Keratinocyte (primary cell): ENCODE results near the gene KLHL29.

Experiments used
- EZH2 ChIP-seq: IDR thresholded peaks from one replicate; pipeline ENCODE4 v1.6.1; 2012; ENCODE audit warnings: inconsistent platforms, mild to moderate bottlenecking, low read length, moderate library complexity
- TF ChIP-seq, protein P1 (sequence below), 3 experiments: IDR thresholded peaks in 1 of 3; conservative IDR thresholded peaks in 1 of 3; optimal IDR thresholded peaks in 1 of 3; 2 replicates in 2 of 3; 3 replicates in 1 of 3; pipeline versions ENCODE3 to v1.5.1; 2011; ENCODE audit warnings: low read length in 3 of 3, mild to moderate bottlenecking in 3 of 3, moderate library complexity in 2 of 3, control low read depth in 1 of 3, inconsistent platforms in 1 of 3; ENCODE audit not compliant: insufficient read depth in 2 of 3; ENCODE audit errors: extremely low read depth in 1 of 3

DNA sequence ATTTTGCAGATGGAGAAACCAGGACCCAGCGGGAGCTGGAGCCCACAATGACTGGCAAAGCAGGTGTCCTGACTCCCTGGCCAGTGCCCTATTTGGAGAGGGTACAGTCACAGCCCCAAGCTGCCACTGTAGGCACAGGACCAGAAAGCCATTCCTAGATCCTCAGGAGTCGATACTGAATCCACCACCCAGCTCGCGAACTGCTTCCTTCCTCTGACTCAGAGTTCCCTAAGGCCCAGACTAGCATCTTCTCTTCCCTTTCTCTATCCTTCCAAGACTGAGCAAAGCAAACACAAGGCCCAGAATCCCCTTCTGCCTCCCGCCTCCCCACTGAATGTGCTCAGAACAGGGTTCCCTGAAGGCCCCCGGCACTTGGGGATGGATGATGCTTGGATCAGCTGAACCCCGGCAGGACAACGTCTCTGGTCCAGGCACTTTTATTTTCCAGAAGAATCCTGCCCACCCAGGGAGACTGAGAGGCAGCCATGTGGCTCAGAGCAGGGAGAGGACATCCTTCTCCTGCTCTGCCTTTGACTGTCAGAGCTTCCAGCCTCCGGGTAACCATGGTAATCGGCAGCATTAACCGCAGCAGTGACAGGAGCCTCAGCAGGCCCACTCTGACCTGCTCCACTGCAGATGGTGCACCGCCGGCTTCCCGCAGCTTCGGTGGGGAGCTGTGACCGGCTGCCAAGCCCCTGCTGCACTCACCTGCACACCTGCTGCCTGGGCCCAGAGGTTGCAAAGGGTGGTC, 34.8 kb upstream of the KLHL29 start:
- TF ChIP-seq, protein P1, sequence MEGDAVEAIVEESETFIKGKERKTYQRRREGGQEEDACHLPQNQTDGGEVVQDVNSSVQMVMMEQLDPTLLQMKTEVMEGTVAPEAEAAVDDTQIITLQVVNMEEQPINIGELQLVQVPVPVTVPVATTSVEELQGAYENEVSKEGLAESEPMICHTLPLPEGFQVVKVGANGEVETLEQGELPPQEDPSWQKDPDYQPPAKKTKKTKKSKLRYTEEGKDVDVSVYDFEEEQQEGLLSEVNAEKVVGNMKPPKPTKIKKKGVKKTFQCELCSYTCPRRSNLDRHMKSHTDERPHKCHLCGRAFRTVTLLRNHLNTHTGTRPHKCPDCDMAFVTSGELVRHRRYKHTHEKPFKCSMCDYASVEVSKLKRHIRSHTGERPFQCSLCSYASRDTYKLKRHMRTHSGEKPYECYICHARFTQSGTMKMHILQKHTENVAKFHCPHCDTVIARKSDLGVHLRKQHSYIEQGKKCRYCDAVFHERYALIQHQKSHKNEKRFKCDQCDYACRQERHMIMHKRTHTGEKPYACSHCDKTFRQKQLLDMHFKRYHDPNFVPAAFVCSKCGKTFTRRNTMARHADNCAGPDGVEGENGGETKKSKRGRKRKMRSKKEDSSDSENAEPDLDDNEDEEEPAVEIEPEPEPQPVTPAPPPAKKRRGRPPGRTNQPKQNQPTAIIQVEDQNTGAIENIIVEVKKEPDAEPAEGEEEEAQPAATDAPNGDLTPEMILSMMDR (optimal IDR thresholded peaks at IDR 0.05 in 1 of 3, IDR thresholded peaks at IDR 0.05 in 1 of 3, conservative IDR thresholded peaks at IDR 0.05 in 1 of 3; ENCODE audit: extremely low read depth in 1 of 3, insufficient read depth in 2 of 3, low read length in 3 of 3), result no peak
- no peak for TF ChIP-seq EZH2
